Aorta (tissue), 5 donors: ENCODE results near the gene NPC1L1. TPM values are rescaled to one million over a fixed set of nuclear protein-coding genes. Genes with fewer than 3 reads are reported as not detected.

Source experiments
- ATAC-seq: fragments of 200-7000 bp; cut with Tn5 transposase; one replicate; pipeline ENCODE4 v1.9.1; 2022; ENCODE audit warnings: moderate library complexity; ENCODE audit not compliant: low FRiP score
- DNase-seq, 2 donors: peaks; one replicate each; pipeline ENCODE4 v3.0.0-alpha.2; 2020
- H3K27ac ChIP-seq, 2 donors: one replicate each; pipeline ENCODE4 v1.5.1; 2013; ENCODE audit warnings: low read length in 2 of 2, mild to moderate bottlenecking in 2 of 2, moderate library complexity in 2 of 2, control low read depth in 1 of 2, inconsistent platforms in 1 of 2, low read depth in 1 of 2
- H3K27me3 ChIP-seq, 2 donors: one replicate each; pipeline ENCODE4 v1.6.1; 2013; ENCODE audit warnings: control low read depth in 1 of 2, low read length in 1 of 2, mild to moderate bottlenecking in 1 of 2, moderate library complexity in 1 of 2; ENCODE audit not compliant: insufficient read depth in 2 of 2, control insufficient read depth in 1 of 2
- H3K36me3 ChIP-seq, 2 donors: one replicate each; pipeline ENCODE4 v1.6.1; 2013; ENCODE audit warnings: control low read depth in 1 of 2, low read length in 1 of 2, mild to moderate bottlenecking in 1 of 2; ENCODE audit not compliant: insufficient read depth in 2 of 2, control insufficient read depth in 1 of 2
- H3K4me1 ChIP-seq, 2 donors: one replicate each; pipeline ENCODE4 v1.6.1; 2013; ENCODE audit warnings: low read length in 2 of 2, control low read depth in 1 of 2, mild to moderate bottlenecking in 1 of 2, moderate library complexity in 1 of 2; ENCODE audit not compliant: insufficient read depth in 2 of 2, control insufficient read depth in 1 of 2
- H3K4me3 ChIP-seq, 2 donors: one replicate each; pipeline ENCODE4 v1.5.1; 2013; ENCODE audit warnings: low read length in 2 of 2, control low read depth in 1 of 2, mild to moderate bottlenecking in 1 of 2
- H3K9me3 ChIP-seq: one replicate; pipeline ENCODE4 v1.6.1; 2013; ENCODE audit warnings: mild to moderate bottlenecking, low read length; ENCODE audit not compliant: control insufficient read depth
- WGBS, 2 donors: extraction: QIAGEN DNeasy Blood & Tissue Kit; methylation state at CpG; one replicate each; pipeline ENCODE4 v1.1.7; 2013; 5-methylcytosine and 5-hydroxymethylcytosine counted together
- intact Hi-C, 2 donors: fragments of 100-400 bp; cut with DNase I; formaldehyde crosslinking; loops; one replicate each; pipeline versions ENCODE4 v1.14.2 to v1.15.0; 2022
- long read RNA-seq, 2 donors: library from polyadenylated mRNA; unstranded; transcript quantifications; one replicate each; pipeline ENCODE4 v2.0.0, GENCODE V29; 2020 to 2021
- polyA plus RNA-seq, 2 donors: library from polyadenylated mRNA; stranded (reverse); fragments of 200-250 nt; gene quantifications; one replicate each; pipeline ENCODE4 v1.2.3, GENCODE V29; 2013
- total RNA-seq, 2 donors: library from RNA; stranded (reverse); fragmentation: NEBNext Ultra II Directional; extraction: Animal tissue kit (Norgen Biotek cat#: 25700); gene quantifications; one replicate each; pipeline ENCODE4 v1.2.1, GENCODE V29; 2021
- donor health status: healthy with polysubstance abuse.
- donor health status: Bipolar disorder and iron deficiency.
- donor health status: DM: no; HTN: no; CAD: no.
- donor health status: DM: no; HTN: no; CAD: no.
- donor health status: DM: yes; HTN: yes; CAD: no.

Gene NPC1L1, protein sequence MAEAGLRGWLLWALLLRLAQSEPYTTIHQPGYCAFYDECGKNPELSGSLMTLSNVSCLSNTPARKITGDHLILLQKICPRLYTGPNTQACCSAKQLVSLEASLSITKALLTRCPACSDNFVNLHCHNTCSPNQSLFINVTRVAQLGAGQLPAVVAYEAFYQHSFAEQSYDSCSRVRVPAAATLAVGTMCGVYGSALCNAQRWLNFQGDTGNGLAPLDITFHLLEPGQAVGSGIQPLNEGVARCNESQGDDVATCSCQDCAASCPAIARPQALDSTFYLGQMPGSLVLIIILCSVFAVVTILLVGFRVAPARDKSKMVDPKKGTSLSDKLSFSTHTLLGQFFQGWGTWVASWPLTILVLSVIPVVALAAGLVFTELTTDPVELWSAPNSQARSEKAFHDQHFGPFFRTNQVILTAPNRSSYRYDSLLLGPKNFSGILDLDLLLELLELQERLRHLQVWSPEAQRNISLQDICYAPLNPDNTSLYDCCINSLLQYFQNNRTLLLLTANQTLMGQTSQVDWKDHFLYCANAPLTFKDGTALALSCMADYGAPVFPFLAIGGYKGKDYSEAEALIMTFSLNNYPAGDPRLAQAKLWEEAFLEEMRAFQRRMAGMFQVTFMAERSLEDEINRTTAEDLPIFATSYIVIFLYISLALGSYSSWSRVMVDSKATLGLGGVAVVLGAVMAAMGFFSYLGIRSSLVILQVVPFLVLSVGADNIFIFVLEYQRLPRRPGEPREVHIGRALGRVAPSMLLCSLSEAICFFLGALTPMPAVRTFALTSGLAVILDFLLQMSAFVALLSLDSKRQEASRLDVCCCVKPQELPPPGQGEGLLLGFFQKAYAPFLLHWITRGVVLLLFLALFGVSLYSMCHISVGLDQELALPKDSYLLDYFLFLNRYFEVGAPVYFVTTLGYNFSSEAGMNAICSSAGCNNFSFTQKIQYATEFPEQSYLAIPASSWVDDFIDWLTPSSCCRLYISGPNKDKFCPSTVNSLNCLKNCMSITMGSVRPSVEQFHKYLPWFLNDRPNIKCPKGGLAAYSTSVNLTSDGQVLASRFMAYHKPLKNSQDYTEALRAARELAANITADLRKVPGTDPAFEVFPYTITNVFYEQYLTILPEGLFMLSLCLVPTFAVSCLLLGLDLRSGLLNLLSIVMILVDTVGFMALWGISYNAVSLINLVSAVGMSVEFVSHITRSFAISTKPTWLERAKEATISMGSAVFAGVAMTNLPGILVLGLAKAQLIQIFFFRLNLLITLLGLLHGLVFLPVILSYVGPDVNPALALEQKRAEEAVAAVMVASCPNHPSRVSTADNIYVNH (N-terminal part only)
- total RNA-seq, result 1 to 10 TPM in 1 of 2 donors, under 1 TPM in 1; 0.39 to 1.1 TPM
- polyA plus RNA-seq, result 1 to 10 TPM in 1 of 2 donors, under 1 TPM in 1; 0.79 to 6.1 TPM
- long read RNA-seq, donor 1, result 0 reads
- long read RNA-seq, donor 2, partial matches to known transcripts, result 0 of 1 reads
- long read RNA-seq, donor 2, other reads (novel, unspliced or antisense), result 1 of 1 reads

DNA sequence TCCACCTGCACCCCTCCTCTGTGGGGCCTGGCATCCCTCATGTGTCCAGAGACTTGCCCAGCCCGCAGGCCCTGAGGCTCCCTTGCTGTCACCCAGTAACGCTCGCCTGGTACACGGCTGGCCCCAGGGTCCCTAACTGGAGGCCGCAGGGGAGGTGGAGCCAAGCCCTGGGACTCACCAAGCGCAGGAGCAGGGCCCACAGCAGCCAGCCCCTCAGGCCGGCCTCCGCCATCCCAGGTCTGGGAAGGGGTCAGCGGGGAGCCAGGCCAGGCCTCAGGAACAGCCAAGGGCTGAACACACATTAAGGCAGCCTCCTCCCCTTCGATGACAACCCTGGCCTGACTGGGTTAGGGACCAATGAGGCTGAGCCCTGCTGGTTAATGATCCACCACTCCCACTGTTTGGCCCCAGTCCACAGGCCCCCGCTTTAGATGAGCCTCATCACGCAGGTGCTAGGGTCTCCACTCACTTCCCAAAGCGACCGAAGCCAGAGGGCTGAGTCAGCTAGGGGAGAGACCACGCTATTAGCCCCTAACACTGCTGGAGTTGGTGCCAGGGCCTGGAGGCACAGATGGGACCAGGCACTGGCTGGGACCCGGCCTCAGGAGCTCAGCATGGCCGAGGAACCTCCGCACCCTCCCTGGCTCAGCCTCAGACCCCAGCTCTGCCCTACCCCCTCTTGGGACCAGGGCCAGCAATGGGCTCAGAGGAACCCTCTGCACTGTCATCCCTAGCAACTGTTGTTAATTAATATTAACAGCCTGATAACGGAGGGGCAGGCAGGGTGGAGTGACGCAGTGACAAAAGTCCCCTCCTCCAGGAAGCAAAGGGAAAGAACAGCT, at the start of gene NPC1L1:
NPC1L1 (minus strand) TSS at position 303 of the 842 bp plus-strand sequence; CDS start at position 232, 71 bp downstream.
- ATAC-seq (no peak), DNase-seq (no peak)
- Histone ChIP-seq H3K4me1 (no peaks in the 10 kb centered on the region), H3K36me3 (no peaks in the 10 kb centered on the region), H3K4me3 (no peak within 1 kb of the TSS), H3K27me3 (no peaks in the 10 kb centered on the region), H3K9me3 (no peaks in the 10 kb centered on the region), H3K27ac (no peak within 1 kb of the TSS)
- intact Hi-C loops, result no loop called here
- 82 to 84% methylated on average over 20 of the region's 20 CpGs for WGBS, 2 donors

DNA sequence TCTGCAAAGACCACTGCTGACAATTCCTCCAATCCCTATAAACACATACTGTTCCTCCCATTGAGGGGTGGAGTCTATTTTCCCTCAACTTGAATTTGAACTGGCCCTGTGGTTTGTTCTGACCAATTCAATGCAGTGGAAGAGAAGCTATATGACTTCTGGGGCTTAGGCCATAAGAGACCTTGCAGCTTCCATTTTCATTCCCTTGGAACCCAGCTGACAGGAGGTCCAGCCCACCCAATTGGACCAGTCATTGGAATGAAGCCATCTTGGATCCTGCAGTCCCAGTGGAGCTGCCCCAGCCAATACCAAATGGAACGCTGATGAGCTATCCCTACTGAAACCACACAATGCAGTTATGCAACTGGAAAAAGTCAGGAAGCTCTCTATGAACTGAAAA, 49.8 kb upstream of the NPC1L1 start:
- intact Hi-C loops, result no loop called here
- Histone ChIP-seq H3K27ac (no peak overlapping the region), H3K9me3 (no peaks in the 10 kb centered on the region), H3K36me3 (no peaks in the 10 kb centered on the region), H3K4me3 (no peak overlapping the region), H3K27me3 (no peaks in the 10 kb centered on the region), H3K4me1 (no peaks in the 10 kb centered on the region)
- DNase-seq (no peak), ATAC-seq (no peak)
- 86 to 92% methylated on average over 1 of the region's 1 CpG for WGBS, 2 donors

DNA sequence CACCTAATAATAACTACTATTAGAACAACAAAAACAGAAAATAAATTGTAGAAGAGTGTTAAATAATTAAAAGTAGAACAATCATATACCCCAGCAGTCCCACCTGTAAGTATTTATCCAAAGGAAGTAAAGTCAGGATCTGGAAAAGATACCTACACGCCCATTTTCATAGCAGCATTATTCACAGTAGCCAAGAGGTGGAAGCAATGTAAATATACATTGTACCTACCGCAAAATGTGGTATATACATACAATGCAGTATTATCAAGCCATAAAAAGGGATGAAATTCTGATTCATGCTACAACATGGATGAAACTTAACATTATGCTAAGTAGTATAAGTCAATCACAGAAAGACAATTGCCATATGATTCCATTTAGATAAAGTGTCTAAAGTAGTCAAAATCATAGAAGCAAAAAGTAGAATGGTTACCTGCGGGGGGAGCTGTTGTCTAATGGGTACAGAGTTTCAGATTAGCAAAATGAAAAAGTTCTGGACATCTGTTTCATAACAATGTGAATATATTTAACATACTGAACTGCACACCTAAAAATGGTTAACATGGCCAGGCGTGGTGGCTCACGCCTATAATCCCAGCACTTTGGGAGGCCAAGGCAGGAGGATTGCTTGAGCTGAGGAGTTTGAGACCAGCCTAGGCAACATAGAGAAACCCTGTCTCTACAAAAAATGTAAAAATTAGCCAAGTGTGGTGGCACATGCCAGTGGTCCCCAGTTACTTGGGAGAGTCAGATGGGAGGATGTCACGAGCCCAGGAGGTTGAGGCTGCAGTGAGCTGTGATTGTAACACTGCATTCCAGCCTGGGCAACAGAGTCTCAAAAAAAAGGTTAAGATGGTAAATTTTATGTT, 46.9 kb upstream of the NPC1L1 start:
- Histone ChIP-seq H3K27ac (no peak overlapping the region), H3K36me3 (no peaks in the 10 kb centered on the region), H3K9me3 (no peaks in the 10 kb centered on the region), H3K4me3 (no peak overlapping the region), H3K4me1 (no peaks in the 10 kb centered on the region), H3K27me3 (no peaks in the 10 kb centered on the region)
- ATAC-seq, result peak; percentile 57
- 19% methylated on average over 6 of the region's 6 CpGs for WGBS, 2 donors
- DNase-seq, result no peak
- intact Hi-C loops, result loop anchor here (1.0 to 10.0 kb wide), 5 partner anchors 259 to 547 kb away; no protein-coding TSS in a partner anchor

DNA sequence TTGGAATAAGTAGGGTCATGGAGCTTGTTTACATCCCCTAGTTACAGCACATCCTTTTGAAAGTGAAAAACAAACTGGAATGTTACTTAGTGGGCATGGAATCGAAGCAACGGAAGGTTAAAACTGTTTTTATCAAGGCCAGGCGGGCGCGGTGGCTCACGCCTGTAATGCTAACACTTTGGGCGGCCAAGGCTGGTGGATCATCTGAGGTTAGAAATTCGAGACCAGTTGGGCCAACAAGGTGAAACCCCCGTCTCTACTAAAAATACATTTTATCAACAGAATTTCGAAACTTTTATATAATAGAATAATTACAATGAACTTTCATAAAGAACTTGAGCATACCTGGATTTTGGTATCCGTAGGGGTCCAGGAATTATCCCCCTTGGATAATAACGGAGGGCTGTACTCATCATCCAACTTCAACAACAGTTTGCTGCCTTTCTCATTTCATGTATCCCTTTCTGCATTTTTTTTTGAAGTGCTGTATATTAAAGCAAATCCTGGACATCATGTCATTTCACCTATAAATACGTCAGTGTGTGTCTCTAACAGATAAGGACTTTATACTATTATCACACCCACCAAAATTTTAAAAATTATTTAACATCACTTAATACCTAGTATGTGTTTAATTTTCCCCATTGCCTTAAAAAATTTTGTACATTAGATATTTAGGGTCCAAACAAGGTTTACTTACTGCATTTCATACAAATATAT, 42.2 kb upstream of the NPC1L1 start:
- WGBS, 2 donors, result 94% methylated on average over 13 of the region's 13 CpGs

DNA sequence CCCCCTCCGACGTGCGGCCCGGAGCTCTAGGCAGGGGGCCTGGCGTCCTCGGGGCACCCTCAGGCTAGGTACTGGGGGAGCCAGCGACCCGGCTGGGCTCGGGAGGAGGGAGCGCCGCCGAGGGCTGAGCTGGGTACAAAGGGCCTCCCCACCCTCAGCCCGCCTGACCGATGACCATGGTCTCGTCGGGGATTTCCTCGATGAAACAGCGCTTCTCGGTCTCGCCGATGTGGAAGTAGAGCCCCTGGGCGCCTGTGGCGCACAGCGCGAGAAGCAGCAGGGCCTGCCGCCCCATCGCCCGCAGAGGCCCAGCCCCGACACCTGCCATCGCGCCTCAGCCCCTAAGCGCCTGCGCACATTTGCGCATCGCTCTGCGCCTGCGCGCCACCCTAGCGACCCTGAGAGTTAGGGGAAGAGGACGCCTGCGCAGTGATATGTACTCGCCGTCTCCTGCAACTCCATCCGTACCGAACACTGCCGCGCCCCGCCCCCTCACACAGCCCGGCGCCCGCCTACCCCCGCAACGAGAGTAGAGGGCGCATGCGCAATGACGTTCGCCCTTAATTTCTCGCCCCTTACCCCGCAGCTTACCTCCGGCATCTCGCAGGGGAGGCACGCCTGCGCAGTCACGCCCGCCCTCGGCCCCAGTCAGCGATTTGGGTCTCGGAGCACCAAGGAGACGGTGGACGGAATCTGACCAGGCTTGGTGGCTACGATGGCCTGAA, 40.9 kb upstream of the NPC1L1 start, which contains the start of gene TMED4:
TMED4 (minus strand) TSS at position 353 of the 725 bp plus-strand sequence; CDS start at position 328, 25 bp downstream.
- Histone ChIP-seq H3K9me3 (no peaks in the 10 kb centered on the region), H3K4me1 (no peaks in the 10 kb centered on the region), H3K27me3 (no peaks in the 10 kb centered on the region), H3K27ac (peak within 1 kb of the TSS; percentile 16 to 83), H3K36me3 (peaks cover 0 to 1% of the 10 kb centered on the region in 2 donors), H3K4me3 (peak within 1 kb of the TSS; percentile 39 to 56)
- intact Hi-C loops, result loop anchor here in 1 of 2 donors (5.0 to 10.0 kb wide), 2 partner anchors 265 to 553 kb away; partner anchors contain the start of gene H2AZ2
- ATAC-seq (peak; percentile 100), DNase-seq (peak; percentile 100)
- 0% methylated on average over 71 of the region's 71 CpGs for WGBS, 2 donors

More for the DNA sequence above, 42.2 kb upstream of the NPC1L1 start:
- Histone ChIP-seq H3K4me1 (no peaks in the 10 kb centered on the region), H3K27me3 (no peaks in the 10 kb centered on the region), H3K9me3 (no peaks in the 10 kb centered on the region), H3K36me3 (peaks cover 0 to 1% of the 10 kb centered on the region in 2 donors), H3K27ac (peak overlapping the region in 1 of 2 donors; percentile 83), H3K4me3 (no peak overlapping the region)
- intact Hi-C loops, result loop anchor here in 1 of 2 donors (5.0 to 10.0 kb wide), 2 partner anchors 264 to 551 kb away; partner anchors contain the start of gene H2AZ2
- DNase-seq, result no peak
- no peak for ATAC-seq
